ENCODE measurements around the gene STOX2. TPM values are rescaled to one million over a fixed set of nuclear protein-coding genes. Genes with fewer than 3 reads are reported as not detected.

Gene STOX2, protein sequence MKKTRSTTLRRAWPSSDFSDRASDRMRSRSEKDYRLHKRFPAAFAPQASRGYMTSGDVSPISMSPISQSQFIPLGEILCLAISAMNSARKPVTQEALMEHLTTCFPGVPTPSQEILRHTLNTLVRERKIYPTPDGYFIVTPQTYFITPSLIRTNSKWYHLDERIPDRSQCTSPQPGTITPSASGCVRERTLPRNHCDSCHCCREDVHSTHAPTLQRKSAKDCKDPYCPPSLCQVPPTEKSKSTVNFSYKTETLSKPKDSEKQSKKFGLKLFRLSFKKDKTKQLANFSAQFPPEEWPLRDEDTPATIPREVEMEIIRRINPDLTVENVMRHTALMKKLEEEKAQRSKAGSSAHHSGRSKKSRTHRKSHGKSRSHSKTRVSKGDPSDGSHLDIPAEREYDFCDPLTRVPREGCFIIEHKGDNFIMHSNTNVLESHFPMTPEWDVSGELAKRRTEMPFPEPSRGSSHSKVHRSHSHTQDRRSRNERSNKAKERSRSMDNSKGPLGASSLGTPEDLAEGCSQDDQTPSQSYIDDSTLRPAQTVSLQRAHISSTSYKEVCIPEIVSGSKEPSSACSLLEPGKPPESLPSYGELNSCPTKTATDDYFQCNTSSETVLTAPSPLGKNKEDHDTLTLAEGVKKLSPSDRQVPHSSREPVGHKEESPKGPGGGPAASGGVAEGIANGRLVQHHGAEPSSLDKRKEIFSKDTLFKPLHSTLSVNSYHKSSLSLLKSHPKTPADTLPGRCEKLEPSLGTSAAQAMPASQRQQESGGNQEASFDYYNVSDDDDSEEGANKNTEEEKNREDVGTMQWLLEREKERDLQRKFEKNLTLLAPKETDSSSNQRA (N-terminal part only)
- 42.3 TPM for total RNA-seq

DNA sequence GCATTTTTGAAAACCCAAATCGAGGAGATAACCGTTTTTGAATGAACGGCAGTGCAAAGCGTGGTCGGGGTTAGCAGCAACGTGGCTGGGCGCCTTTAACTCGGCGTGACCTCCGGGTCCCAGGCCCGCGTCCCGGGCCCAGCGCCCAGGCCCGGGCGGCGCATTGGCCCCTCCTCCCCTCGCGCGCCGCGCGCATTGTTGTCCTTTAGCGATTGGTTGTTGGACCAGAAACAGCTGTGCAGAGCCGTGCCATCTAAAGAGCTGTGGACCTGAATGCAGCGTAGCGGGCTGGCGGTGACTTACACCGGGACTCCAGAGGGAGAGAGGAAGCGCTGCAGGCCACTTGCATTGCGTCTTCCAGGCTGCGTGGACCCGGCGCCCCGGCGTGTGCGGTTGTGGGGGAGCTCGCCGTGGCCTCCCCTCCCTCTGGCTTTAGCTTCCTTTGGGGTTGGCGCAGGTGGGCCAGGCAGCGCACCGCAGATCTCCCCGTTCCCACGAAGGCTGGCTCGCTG, at the start of gene STOX2:
Gene STOX2, plus strand, starts transcription at position 227 of the 512 bp plus-strand sequence. CDS start 1,484 bp downstream, outside the sequence.
- peak; percentile 86 for DNase-seq

DNA sequence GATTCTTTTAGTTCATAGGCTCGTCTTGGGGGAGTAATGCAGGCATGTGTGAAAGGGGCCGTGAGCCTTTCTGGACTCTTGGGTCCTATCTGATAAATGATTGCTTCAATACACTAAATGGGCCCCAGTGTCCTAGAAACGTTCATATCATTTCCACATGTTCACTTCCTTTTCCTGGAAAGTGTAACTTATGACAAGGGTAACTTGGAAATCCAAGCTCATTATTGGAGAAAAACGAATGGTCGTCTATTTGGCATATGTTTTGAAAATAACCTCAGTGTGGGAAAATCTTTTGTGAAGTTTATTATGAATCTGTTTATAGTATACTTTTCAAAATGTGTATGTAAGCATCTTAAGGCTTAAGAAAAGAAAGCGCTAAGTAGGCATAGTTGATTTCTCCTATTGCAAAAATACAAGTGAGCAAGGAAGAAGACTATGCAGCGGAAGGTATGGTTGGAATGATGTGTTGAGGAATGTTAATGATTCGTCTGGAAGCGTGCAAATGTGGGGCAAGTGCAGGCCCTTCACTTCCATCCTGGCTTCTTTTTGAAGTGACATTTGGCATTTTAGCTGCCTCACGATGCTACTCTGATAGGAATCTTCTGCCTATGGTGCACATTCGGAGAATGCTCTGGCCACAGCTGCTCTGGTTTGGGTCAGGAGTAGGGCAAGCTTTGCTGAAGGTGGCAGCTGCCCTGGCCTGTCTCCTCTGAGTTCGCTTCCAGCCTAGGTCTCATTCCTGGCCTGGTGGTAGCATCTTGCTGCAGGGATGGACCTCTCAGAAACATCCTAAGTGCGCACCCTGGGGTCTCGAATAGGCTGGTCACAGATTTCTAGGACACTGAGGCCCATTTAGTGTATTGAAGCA, 49.5 kb upstream of the STOX2 start:
- DNase-seq: no peak

DNA sequence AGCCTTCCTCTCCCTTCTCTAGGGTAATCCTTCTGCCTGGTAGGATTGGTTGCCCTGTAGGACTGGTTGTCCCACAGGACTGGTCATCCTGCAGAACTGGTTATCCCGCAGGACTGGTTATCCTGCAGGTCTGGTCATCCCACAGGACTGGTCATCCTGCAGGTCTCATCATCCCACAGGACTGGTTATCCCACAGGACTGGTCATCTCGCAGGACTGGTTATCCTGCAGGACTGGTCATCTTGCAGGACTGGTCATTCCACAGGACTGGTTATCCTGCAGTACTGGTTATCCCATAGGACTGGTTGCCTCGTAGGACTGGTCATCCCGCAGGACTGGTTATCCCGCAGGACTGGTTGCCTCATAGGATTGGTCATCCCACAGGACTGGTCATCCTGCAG, 48.1 kb upstream of the STOX2 start:
- no peak for DNase-seq

DNA sequence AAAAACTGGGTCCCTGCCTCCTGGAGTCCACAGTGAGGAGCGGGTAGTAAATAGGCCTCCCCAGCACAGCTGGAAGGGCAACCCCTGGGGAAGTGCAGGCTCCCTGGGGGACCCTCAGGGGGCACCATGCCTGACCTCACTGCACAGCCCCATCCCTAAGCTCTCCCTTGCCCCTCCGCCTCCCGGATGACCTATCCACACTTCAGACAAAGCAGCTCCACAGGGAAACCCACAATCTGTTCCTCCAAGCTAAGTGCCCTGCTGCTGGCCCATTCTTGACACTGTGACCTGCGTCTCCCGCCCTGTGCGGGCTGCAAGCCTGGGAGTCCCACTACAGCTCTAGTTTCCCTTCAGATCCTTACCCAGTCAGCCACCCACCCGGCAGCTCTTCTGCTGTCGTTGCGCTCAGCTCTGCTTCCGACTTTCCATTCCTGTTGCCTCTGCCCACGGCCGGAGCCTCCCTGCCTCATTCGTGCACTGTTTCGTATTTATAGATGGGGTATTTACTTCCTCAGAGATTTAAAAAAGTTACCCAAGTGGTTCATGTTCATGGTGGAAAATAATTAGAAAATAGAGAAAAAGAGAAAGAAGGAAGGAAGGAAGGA, 47.0 kb upstream of the STOX2 start:
- no peak for DNase-seq

DNA sequence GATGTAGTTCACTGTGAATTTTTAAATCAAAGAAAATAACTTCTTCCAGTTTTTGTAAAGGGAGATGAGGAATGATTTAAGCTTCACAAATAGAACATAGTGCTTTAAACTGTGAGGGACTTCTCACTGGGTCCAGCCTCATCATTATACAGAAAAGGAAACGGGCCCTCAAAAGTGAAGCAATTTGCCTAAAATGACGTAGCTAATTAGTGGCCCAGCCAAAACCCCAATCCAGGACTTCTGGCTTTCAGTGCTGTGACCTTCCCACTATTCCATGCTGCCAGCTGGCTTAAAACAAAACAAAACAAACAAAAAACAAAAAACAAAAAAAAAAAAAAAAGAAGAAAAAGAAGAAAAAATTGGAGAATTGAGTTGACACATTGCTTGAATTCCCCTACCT, 45.0 kb upstream of the STOX2 start:
- DNase-seq: no peak

DNA sequence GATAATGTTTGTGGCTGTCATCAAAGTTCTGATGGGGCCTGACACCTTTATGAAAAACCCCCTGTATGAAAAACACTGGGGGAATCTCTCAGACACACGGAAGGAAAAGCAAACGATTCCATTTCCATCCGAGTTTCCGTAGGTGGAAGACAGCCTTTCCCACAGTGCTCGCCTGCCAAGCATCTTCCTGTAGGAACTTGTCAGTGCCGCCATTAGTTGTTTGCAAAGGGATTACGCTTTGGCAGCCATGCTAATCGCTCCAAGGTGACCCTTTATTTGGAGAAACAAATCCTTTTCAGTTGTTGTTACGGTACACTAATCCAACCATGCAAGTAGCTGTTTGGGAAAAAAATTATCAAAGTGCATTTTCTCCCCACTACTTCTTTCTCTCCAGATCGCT, 44.4 kb upstream of the STOX2 start:
- DNase-seq: no peak

DNA sequence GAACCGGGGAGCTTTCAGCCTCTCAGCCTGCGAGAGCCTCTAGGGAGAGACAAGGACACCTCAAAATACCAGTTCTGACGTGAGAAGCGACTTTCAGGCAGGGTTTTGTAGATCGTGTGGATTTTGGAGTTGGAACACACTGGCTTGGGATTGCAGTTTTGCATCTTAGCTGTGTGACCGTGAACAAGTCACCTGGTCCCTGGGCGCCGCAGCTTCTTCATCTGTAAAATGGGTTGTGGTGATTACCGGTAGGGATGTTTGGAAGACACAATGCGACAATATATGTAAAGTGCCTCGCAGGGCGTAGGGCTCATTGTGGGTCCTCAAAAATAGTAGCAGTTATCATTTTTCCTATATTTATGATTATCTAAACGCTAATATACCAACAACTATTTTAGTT, 43.7 kb upstream of the STOX2 start:
- no peak for DNase-seq

DNA sequence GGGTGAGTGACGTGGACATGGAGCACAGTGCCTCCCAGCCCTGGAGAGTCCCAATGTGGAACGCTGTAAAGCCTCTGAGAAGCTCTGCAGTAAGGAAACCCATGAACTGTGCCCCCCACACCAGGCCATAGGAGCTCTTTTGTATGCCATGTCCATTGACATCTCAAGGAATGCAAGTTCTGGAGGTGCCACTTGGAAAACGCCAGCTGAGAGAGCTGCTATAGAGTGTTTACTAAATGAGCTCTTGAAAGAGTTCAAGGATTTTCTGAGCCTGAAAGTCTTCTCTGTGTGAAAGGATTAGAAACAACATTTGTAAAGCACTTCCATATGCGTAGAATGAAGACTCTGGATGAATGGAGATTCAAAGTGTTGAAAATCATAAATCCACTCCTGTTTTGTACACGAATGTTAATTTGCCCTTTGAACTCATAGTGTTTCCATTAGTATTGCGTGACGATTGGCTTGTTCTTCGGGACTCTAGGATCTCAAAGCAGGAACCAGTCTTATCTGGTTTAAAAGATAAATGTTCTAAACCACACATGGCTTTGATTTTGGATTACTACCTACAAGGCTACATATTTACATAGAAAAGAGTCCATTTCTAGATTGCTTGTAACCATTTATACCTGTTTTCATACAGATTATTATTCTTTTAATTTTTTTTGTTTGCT, 41.8 kb upstream of the STOX2 start:
- DNase-seq: no peak

DNA sequence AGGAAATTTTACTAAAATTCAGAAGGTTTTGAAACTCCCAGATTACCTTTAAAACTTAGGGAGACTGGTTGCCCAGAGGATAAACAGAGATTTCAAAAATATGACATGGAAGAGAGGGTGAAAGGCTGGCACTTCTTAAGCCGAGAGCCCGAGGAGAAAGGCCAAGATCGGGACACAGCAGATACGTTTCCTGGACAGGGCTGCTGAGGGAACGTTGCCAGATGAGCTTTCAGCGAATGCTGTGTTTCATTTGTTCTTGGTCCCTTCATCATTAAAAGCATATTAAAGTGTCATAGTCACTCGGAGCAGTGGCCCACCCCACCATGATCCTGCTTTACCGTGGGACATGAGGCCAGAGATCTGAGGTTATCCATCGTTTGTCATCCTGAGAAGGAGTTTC, 37.9 kb upstream of the STOX2 start:
- no peak for DNase-seq

DNA sequence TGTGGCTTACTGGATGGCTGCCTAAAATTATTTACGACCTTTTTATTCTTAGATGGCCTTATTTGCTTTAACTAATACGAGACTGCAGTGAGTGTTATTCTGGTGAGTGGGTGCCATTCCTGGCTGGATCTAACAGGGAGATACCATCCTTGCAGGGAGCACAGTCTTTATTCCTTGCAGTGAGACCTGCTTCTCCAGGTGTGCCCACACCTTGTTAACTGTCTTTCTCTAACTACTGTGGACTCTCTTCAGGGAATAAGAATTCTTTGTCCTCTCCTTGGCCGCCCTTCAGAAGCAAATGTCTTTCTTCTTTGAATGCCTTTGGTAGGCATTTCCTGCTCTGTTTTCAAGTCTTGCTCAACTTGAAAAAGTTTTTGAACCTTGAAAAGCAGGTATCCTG, 34.1 kb upstream of the STOX2 start:
- no peak for DNase-seq

DNA sequence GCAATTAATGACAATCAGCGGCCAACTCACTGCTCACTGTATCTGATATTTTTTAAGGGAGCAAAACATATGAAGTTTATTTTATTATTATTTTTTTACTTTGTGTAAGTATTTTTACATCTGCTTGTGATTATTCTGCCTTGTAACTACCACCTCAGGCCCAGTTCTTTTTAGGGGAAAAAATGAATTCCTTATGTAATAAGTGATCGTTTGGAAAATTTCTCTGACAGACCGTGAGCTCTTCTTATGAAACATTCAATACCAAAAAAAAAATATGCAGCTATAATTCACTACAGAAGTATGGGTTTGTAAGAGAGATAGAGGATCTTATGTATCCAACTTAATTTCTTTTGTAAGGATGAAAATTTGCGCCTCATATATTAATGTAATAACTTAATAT, 33.5 kb upstream of the STOX2 start:
- no peak for DNase-seq

DNA sequence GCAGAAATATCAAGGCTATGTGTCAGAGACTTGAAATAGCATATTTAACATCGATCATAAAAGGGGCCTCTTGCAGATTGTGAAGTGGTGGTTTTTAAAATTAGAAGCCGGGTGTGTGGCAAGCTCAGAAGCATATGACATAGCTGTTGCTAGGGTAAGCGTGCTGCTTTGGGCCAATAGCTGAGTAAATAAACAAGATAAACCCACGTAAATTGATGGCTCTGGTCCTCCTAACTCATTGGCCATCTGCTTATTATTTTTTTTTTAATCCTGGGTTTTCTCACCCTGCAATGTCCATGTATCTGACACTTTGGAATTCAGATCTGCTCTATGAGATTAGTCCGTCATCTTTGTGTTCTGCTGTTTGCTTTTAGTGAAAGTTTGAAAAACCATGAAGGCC, 32.6 kb upstream of the STOX2 start:
- DNase-seq: no peak

DNA sequence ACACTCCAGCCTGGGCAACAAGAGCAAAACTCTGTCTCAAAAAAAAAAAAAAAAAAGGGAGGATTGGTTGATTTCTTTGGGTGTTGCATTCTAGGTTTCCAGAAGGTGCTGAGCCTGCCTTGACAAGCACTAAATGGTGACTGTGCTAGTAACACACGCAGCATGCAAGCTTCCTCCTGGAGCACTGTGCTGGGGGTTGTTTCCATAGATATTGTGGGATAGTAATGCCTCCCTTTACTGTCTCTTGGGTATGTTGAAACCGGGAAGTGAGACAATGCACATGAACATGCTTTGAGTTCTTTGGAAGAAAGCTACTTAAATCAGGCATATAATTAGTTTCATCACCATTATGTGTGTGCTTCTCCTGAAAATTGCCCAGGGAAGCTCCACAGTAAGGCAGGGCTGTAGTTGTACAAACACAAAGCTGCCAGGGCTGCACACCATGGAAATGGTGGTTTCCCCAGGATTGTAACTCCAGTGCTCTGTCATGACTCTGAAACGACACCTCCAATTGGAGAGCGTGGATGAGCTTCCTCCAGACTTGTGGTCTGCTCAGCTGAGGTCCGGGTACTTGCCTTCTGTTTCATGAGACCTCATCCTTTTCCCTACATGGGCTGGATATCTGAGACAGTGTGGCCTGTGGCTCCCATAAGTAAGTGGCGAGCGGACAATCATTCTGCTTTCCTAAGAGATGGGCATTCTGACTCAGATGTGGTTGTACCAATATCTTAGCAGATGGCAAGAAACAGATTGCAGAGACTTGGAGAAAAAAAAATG, 31.5 kb upstream of the STOX2 start:
- no peak for DNase-seq

DNA sequence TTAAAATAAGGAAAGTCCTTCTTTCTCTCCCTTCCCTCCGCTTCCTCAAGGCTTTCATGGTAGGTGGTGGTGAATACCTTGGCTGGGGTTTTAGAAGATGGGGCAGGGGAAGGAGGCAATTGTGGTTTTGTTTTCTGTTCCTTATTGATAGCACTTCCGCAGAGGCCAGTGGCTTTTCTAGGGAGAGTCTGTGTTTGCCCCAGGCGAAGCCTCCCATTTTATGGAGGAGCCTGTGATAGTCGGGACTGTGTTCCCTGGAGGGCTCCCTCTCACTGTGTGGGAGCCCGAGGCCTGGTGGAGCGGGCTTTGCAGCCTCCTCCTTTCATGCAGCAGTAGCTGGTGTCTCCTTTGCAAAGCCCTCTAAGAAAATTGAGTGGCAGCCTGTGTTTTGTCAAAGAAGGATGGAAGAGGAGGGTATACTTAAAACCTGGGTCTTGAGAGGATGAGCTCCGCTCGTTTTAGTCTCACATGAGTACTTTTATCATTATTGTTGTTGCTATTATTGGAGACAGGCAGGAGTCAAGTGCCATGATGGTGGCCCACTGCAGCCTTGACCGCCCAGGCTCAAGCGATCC, 29.8 kb upstream of the STOX2 start:
- DNase-seq: no peak

DNA sequence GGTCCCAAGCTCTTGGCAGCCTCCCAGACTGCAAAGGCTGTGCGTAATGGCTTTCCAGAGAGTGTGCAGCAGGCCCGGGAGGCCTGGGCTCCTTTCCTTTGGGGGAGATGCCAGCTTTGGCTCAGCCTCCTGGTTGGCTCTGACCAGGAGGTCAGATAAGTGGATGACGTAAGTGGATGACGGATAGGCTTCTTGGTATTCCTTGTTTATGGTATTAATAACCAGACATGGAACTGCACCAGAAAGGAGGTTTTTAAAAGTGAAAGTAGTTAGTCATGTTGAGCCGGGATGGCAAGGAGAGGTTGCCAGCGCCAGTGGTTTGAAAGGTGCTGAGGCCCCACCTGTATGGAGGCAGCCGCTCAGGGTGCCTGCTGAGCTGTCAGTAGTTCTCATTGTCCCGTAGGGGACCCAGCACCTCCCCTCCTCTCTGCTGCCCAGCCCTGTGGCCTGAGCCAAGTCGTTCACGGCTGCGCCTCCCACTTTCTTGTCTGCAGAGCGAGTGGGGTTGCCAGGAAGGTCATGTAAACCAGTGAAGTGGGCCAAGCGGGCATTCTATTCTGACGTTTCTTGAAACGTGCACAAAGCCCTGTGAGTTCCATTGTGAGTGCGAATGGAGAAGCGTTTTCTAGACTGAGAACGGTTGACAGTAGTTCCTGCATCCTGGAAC, 28.7 kb upstream of the STOX2 start:
- no peak for DNase-seq

DNA sequence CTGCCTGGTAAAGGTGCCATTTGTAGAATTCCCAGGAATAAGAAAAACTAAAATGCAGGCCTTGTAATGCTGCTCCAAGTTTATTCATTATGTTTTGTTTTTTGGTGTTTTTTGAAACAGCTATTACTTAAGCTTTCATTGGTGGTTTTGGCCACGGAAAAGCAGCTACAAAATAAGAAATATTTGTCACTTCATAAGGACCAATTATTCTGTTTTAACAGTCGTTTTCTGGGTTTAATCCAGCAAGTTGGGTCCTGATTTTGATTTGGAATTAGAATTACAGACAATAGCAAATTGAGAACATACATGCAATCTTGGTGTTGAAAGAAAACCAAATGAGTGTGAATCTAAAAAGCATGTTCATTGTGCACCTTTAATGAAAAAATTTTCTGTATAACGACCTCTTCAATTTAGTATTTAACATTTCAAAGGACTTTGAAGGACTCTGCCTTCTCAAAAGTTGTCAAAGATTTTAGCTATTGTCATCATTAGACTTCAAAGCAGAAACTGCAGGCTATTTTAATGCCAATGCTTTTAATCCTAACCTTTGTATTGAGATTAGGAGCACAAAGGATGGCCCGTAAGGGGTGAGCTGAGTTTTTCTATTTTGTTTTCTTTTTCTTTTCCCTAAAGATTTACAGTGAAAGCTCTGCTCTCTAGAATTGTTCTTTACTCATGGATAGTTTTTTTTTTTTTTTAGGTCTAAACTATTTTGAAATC, 26.7 kb upstream of the STOX2 start:
- DNase-seq: no peak

DNA sequence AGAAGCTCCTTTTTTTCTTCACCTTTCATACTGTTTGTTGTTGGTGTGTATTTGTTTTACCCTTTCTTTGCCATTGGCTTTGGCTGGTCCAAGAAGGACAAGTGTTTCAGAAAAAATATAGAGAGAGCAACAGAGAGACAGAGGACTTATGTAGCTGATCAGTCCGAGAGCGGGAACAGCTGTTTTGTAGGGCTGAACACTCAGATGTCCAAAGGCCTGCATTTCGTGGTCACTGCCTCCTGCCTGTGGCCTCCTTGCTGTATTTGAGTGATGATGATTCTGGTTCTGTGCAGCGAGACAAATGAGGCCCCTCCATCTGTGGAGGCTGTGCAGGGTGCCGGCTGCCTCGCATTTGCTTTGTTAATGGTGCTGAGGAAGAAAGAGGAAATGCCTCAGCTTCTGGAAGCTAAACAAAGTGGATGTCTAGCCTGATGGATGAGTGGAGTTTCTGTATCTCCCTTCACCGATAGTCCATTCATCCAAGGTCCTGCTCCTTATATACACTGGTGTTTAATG, 19.8 kb upstream of the STOX2 start:
- DNase-seq: no peak

DNA sequence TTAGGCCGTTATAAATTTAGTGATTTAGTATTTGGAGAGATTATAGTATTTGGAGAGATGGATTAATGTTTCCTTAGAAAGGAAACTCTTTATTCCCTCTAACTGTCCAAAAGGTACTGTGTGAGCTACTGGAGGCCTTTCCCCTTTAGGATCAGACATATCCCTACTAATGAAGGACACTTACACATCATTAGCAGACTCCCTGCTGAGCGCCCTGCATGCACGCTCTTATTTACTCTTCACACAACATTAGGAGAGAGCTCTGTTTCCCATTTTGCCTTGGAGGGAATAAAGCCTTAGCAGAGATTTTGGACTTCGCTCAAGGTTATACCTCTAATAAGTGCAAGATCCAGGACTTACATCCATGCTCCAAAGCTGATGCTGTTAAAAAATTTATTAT, 17.8 kb upstream of the STOX2 start:
- no peak for DNase-seq

DNA sequence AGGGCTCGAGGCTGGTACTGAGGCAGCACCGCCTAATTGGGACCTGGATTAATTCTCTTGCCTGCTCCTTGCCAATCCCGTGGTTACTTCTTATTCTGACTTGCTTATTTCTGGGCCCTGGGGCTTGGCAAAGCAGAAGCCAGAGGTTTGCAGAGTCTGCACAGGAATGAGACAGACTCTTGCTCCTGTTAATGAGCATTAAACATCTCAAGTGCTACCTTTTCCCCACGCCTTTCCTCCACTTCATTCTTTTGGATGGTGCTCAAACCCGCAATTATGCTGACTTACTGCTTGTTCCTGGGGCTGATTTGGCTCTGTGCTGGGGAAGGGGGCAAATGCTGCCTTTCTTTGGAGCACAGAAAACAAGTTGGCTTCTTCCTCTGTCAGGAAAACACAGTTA, 16.5 kb upstream of the STOX2 start:
- no peak for DNase-seq
